ENCODE measurements around the gene STX11. TPM values are rescaled to one million over a fixed set of nuclear protein-coding genes. Genes with fewer than 3 reads are reported as not detected.

Gene STX11
- total and polyA plus RNA-seq, 10 of the 15 experiments (the other 5 are each of a cell fraction or from before 2014, with no cell fraction given): 0.66 to 38.1 (median 19.8) TPM

GRCh38 chr6:144134737-144135136 lies 15.6 kb upstream of the STX11 start (continued):
- TF ChIP-seq PBX3 (IDR thresholded peaks at IDR 0.05; ENCODE audit: insufficient replicate concordance, low read depth, low read length) (no peak), USF1 (IDR thresholded peaks at IDR 0.05; ENCODE audit: borderline replicate concordance, extremely low read length, insufficient read depth, low read depth, low read length) (no peak), SREBF1 (IDR thresholded peaks at IDR 0.05; ENCODE audit: low read length) (no peak)

DNA sequence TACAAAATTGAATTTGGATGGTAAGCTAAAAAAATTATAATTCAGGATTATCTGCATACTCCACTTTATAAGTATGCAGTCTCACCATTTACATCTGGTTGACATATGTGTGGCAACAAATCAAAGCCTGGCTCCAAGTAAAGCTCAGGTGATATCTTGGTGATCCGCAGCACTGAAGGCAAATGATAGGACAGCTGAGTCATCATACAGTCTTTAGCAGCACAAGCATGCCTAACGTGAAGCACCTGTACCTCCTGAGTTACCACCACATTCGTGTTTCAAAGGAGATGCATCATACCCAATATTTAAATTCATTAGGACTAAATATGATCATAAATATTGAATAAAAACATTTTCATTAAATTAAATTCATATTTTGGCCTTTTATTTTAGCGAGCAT lies 11.8 kb upstream of the STX11 start:
- ChIA-PET SMC1A (ENCODE audit: uncharacterized antibody, unreplicated experiment) (interaction anchor here (1.2 to 1.5 kb wide), 2 partner anchors 14 to 26 kb away, joined by 4 read pairs; no protein-coding TSS in a partner anchor), POLR2A (interaction anchor here (0.8 to 1.4 kb wide), 4 partner anchors 9 to 31 kb away, joined by 3 read pairs; no protein-coding TSS in a partner anchor)
- 98% methylated on average over 4 of the region's 4 CpGs for WGBS (ENCODE audit: insufficient coverage, insufficient replicate concordance, low lambda C conversion rate, missing lambda C conversion rate)

More for the DNA sequence above, 11.8 kb upstream of the STX11 start:
- H2AFZ ChIP-seq (ENCODE audit: control insufficient read depth, low read depth, low read length): no peak overlapping the region
- RAD21 ChIA-PET (ENCODE audit: unreplicated experiment): interaction anchor here (1.4 kb wide), 1 partner anchor 80 kb away, joined by 4 read pairs; no protein-coding TSS in a partner anchor
- H3K79me2 ChIP-seq (ENCODE audit: control insufficient read depth, insufficient read depth, low read length): no peaks in the 10 kb centered on the region
- H3K27ac ChIP-seq (ENCODE audit: control insufficient read depth, insufficient read depth): no peak overlapping the region
- CTCF ChIA-PET: interaction anchor here (1.3 to 1.6 kb wide), 2 partner anchors 15 to 80 kb away, joined by 4 read pairs; no protein-coding TSS in a partner anchor
- no peak overlapping the region for H3K4me2 ChIP-seq (ENCODE audit: control insufficient read depth, insufficient read depth)
- no peaks in the 10 kb centered on the region for H3K9me3 ChIP-seq (replicated peaks; ENCODE audit: control insufficient read depth, insufficient read depth, low read length)
- H3K4me3 ChIP-seq: no peak overlapping the region
- H3K9ac ChIP-seq (ENCODE audit: control insufficient read depth, insufficient read depth, low read length): no peak overlapping the region
- no TSS peak for BruUV-seq (replicated peaks)
- H3K36me3 ChIP-seq (ENCODE audit: control insufficient read depth in 2 of 2, insufficient read depth in 2 of 2, low read length in 1 of 2): no peaks in the 10 kb centered on the region
- in situ Hi-C loops (cut with MboI): no loop called here
- peaks cover 18% of the 10 kb centered on the region for H3K4me1 ChIP-seq (ENCODE audit: control insufficient read depth, insufficient read depth, low read length)
- FAIRE-seq (no peak), ATAC-seq (no peak), DNase-seq (ENCODE audit: low read depth, low spot score) (no peak)
- intact Hi-C loops (cut with micrococcal nuclease; ENCODE audit: unreplicated experiment): no loop called here
- H3K27me3 ChIP-seq (replicated peaks in 1 of 2; ENCODE audit: control insufficient read depth in 2 of 2, insufficient read depth in 2 of 2, low read length in 1 of 2): no peaks in the 10 kb centered on the region
- TF ChIP-seq TAF1 (IDR thresholded peaks at IDR 0.05; ENCODE audit: borderline replicate concordance, low read depth, low read length): no peak
- H4K20me1 ChIP-seq (ENCODE audit: control insufficient read depth, insufficient read depth): no peaks in the 10 kb centered on the region

Measured in GM12878 (cell line).